HG03354 (cell line): ENCODE data around the gene GTSE1.

ENCODE experiments used
- ATAC-seq: cut with Tn5 transposase; IDR thresholded peaks from one replicate; pipeline ENCODE4 v1.9.1; 2021; ENCODE audit warnings: mild to moderate bottlenecking; ENCODE audit not compliant: unreplicated experiment, poor library complexity, severe bottlenecking

Gene GTSE1

DNA sequence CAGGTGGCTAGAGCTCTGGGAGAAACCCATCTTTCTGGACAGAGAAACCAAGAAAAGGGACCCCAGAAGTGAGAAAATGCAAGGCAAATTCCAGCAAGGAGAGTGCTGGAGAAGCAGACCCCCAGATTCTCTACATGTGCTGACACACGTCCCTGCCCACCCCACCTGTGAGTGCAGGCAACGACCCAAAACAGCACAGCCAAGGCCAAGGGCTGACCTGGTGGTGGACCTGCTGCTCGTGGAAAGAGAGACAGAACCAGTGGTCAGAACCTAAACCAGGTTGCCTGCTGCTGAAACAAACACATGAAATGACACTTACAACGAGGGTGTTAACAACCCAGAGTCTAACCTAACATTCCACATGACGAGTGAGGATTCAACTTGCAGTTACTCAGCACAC lies 63.4 kb downstream of the GTSE1 start:
- no peak for ATAC-seq

GRCh38 chr22:46360891-46361290 lies 64.2 kb downstream of the GTSE1 start:
- no peak for ATAC-seq

- ATAC-seq, result no peak
Observed at GRCh38 chr22:46361826-46362202, 65.1 kb downstream of the GTSE1 start.

DNA sequence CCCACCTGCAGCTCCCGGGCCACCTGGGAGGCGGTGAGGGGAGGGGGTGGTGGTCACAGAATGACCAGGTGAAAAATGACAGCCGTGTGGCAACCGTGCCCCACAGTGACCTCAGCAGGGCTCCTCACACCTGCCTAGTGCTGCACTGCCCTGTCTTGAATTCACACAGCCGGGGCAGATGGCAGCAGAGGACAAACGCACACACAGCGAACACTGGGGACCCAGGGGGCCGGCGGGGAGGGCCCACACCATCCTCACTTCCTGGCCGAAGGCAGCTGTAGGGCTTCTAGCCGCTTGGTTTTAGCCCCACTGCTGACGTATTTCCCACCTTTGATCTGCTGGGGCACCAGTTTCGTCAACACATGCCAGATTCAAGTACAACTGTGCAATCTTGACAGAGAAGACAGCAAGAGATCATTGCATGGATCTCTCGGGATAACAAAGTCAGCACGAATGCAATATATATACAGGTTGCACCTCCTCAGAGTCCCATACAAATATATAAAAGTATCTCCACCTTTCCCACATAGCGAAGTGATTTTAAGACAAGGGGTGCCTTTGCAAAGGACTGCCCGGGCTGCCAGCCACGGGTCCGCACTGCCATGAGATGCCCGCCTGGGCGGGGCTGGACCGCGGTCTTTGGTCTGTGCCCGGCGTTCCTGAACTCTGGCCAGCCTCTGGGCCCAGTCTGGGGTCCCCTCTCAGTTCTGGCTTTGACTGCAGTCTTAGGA lies 65.7 kb downstream of the GTSE1 start:
- no peak for ATAC-seq

- no peak for ATAC-seq
Observed at GRCh38 chr22:46362934-46363515, 66.4 kb downstream of the GTSE1 start.

GRCh38 chr22:46363611-46364321 lies 67.1 kb downstream of the GTSE1 start:
- no peak for ATAC-seq

- ATAC-seq, result no peak
Observed at GRCh38 chr22:46364341-46365165, 67.9 kb downstream of the GTSE1 start.

DNA sequence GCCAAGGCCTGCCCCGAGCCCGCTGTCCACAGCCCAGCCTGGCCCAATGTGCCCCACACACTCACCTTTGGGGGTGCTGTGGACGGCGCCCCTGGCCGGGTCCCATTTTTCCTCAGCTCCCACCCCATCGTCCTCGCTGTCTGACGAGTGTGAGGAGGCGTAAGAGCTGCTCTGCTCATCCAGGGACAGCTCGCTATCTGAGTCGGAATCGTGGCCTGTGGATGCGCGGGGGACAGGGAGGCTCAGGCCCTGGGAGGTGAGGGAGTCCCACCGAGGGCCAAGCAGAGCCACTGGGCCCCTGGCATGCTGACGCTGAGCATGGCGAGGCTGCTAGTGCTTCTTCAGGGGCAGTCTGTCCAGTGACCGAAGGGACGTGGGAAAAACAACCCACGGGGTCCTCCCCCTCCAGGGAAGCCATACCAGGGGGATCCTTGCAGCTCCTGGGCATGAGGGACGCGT lies 68.5 kb downstream of the GTSE1 start:
- no peak for ATAC-seq

GRCh38 chr22:46366327-46366731 lies 69.7 kb downstream of the GTSE1 start:
- no peak for ATAC-seq

DNA sequence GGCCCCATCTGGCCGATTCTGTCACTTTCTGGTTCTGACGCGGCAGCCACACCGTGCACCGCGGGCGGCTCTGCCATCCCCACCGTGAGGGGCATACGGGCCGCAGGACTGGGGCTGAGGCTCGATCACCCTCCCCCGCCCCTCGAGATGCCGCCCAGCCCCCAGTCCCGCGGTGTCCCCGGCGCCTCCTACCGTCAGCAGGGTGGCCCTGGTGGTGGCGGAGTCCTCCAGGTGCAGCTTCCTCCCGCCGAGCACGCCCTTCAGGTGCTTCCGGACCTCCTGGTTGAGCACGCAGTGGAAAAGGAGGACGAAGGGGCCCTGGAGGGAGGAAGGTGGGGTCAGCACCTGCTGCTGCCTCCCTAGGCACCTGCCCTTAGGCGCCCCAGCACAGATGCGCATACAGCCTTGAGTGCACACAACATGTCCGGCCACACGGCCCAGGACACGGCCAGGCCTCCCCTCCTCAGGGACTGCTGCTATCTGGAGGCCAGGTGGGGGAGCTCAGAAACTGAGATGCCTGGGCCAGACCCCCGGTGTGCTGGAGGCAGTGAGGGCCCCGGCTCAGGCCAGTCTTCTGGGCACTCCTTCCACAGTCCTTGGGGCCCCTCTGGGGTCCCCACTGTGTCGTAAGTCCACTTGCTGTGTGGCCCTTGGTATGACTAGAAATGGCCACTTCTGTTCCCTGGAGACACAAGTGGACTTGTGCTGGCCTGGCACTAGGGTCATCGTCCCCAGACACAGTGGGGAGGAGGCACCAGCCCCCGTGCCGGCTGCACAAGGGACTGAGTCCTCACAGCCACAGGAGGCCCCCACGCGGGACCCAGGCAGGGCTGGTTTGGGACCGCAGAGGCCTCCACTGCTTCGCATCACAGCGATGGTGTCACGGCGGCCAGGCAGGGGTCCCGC lies 70.4 kb downstream of the GTSE1 start:
- ATAC-seq, result no peak

DNA sequence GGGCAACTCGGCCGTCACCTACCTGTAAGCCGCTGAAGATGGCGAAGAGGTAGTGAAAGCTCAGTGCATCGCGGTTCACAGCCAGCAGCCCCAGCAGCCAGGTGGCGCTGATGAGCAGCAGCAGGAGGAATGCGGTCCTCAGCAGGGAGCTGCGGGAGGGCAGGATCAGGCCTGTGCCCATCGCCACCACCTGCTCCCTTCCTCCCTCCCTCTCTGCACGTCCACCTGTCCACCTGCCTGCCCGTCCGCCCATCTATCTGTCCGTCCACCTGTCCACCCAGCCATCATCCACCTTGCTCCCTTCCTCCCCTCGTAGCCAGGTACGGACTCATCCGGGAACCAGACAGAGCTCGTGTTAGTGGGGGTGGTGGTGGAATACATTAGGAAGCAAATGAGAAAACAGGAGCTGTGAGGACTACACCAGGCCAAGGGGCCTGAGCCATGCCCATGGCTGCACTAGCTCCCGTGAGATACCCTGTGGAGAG lies 71.1 kb downstream of the GTSE1 start:
- no peak for ATAC-seq

DNA sequence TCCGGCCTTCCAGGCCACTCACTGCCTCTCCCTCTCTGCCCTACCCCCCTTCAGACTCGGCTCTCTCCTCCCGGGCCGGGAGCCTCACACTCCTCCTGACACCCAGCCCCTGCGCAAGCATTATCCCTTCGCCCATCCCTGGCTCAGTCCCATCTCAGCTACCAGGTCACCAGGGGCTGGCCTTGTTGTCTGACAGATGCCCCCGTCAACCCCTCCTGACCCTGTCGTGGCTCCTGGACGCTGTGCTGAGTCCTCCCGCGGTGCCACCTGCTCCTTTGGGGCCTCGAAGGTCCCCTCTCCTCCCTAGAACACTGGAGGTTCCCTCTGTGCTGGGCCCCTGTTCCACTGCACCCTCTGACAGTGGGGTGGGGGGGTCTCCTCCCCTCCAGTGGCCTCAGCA lies 71.8 kb downstream of the GTSE1 start:
- no peak for ATAC-seq

- no peak for ATAC-seq
Observed at GRCh38 chr22:46368871-46369715, 72.4 kb downstream of the GTSE1 start.

GRCh38 chr22:46369716-46370583 lies 73.3 kb downstream of the GTSE1 start:
- ATAC-seq, result no peak

GRCh38 chr22:46370584-46371291 lies 74.1 kb downstream of the GTSE1 start:
- no peak for ATAC-seq

DNA sequence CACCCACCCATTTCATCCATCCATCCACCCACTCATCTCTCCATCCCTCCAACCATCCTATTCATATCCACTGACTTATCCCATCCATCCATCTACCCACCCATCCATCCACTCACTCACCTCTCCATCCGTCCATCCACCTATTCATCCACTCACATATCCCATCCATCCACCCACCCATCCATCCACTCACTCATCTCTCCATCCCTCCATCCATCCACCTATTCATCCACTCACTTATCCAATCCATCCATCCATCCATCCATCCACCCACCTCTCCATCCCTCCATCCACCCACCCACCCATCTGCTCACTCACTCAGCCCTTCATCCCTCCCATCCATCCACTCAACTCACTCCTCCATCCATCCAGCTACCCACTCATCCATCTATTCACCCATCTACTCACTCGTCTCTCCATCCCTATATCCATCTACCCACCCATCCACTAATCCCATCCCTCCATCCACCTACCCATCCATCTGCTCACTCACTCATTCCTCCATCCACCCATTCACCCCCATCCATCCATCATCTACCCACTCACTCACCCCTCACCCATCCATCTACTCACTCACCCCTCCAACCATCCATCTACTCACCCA lies 75.1 kb downstream of the GTSE1 start:
- no peak for ATAC-seq
